Measurements from ENCODE around the gene NIPAL1.

DNA sequence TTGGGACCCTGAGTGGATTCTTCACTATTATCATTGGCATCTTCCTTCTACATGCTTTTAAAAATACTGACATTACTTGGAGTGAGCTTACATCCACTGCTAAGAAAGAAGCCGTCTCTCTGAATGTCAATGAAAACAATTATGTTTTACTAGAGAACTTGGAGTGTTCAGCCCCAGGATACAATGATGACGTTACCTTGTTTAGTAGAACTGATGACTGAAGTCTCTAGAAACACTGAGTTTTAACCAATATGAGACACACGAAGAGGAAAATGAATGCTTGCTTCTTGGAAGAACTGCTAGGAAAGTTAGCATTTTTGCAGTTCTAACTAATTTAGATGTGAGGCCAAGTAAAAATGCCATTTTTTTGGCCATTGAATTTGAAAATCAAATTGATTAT is 19.4 kb downstream of the NIPAL1 start:
- TF ChIP-seq, protein P1, sequence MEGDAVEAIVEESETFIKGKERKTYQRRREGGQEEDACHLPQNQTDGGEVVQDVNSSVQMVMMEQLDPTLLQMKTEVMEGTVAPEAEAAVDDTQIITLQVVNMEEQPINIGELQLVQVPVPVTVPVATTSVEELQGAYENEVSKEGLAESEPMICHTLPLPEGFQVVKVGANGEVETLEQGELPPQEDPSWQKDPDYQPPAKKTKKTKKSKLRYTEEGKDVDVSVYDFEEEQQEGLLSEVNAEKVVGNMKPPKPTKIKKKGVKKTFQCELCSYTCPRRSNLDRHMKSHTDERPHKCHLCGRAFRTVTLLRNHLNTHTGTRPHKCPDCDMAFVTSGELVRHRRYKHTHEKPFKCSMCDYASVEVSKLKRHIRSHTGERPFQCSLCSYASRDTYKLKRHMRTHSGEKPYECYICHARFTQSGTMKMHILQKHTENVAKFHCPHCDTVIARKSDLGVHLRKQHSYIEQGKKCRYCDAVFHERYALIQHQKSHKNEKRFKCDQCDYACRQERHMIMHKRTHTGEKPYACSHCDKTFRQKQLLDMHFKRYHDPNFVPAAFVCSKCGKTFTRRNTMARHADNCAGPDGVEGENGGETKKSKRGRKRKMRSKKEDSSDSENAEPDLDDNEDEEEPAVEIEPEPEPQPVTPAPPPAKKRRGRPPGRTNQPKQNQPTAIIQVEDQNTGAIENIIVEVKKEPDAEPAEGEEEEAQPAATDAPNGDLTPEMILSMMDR (IDR thresholded peaks at IDR 0.05; ENCODE audit: insufficient read depth, low read depth, low read length), result no peak
- no peak for TF ChIP-seq EZH2 (IDR thresholded peaks at IDR 0.05; ENCODE audit: insufficient read depth, low read length)

Data from astrocyte (in vitro differentiated cells and primary cell).